ENCODE data around the gene CDC42BPG.

CDC42BPG gene

DNA sequence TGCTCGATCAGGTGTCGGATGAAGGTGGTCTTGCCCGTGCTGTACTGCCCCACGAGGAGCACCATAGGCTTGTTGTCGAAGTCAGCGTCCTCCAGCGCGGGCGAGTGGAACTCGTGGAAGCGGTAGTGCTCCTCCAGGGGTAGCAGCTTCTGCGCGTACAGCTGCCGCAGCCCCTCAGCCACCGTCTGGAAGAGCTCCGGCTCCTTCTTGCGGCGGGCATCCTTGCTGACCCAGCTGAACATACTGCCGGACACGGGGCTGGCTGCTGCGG lies 33.7 kb upstream of the CDC42BPG start:
- peak; percentile 71 for DNase-seq

DNA sequence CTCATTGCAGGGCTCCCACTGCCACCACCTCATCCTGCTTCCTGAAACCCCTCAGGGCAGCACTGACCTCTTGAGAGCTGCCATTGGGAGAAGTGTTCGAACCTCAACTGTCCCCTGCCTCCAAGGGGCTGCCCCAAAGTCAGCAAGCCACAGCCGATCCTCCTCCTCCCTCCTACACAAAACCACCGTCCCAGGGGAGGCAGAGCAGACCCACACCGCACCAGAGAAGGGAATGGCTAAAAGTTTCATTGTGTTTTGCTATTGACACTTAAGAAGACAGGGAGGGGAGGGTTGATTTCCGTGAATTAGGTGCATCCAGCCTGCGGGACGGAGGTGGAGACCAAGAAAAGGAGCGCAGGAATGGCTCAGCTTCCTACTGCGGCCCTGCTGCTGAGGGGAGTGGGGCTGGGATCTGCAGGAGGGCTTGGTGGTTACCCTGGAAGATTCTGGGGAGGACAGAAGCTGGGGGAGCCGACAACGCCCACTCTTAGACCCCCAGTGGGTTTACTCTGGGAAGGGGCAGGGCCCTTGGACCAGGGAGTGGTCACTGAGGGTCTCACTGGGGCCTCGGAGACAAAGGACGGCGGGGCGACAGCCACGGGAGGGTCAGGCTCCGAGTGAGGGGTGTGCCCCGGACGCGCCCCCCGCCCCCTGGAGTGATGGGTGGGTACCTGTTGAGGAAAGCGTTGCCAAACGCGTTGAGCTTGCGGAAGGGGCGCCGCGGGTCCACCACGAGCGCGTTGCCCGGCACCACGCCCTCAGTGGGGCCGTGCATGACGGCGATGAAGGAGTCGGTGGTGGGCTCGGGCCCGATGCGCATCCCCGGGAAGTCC lies 33.2 kb upstream of the CDC42BPG start:
- peak; percentile 61 for DNase-seq

DNA sequence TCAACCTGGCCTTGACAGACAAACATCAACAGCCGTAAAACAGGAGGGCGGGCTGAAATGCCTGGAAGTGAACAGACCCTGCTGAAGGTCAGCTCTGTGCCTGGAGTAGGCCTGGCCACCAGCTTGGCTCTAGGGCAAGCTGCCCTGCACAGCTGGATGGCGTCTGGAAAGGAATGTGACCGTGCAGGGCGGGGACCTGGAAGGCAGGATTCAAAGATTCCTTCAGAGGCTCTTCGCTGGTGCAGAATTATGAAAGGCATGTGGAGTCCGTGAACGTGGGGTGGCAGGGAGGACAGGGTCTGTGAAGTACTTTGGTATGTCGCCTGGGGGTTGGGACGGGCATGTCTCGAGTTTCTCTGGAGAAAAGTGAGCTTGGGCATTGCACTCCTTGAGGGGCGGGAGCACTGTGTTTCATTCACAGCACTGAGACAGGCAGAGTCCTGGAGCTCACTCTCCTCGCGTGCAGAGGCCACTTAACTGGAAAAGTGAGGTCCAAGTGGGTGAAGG lies 32.4 kb upstream of the CDC42BPG start:
- no peak for DNase-seq

DNA sequence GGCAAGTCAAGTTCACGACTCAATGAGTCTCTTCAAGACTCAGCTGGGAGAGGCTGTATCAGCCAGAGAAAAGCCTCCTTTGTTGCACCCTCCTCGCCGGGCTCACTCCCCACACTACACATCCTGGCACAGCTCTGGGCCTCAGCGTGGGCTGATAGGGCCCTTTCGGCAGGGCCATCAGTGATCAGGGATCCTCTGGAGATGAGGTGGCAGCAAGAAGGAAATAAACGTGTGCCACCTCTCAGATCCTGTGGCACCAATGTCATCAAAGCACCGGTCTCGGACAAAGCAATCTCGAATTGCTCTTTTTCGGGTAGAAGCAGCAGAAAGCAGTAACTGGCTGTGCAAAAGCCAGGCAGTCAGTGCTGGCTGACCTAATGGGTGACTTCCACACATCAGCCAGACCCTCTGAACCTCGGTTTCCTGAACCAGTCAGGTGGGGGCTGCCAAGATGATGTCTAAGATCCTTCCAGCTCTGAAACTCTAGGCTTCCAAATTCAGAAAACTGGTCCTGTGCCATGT lies 31.8 kb upstream of the CDC42BPG start:
- no peak for DNase-seq

DNA sequence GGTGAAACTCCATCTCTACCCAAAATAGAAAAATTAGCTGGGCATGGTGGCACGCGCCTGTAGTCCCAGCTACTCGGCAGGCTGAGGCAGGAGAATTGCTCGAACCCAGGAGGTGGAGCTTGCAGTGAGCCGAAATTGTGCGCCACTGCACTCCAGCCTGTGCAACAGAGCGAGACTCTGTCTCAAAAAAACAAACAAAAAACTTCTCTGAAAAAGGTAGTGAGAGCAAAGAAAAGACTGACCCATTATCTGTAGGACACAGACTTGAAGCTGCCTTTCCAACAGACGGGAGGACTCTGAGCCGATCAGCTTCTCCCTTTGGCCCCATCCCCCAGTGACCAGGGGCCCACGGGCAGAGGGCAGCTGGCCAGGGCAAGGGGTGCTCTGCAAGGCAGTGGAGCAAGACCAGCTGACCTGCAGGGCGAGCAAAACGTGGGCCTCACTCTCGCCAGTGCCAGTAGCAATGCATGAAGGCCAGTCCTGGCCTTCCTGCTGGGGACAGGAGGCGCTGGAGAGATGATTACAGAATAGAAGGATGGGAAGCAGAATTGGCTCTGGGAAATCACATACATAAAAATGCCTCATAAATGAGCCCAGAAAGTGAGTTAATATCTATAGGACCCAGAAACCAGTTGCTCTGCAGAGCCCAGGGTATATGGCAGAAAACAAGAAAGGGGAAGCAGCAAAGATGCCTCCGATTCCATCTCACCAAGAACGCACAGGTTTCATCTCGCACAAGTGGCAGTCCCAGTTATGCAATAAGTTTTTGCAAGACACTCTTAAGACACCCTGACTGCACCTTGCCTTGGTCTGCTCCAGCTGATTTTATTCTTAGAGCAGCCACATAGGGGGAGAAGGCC lies 31.1 kb upstream of the CDC42BPG start:
- no peak for DNase-seq

DNA sequence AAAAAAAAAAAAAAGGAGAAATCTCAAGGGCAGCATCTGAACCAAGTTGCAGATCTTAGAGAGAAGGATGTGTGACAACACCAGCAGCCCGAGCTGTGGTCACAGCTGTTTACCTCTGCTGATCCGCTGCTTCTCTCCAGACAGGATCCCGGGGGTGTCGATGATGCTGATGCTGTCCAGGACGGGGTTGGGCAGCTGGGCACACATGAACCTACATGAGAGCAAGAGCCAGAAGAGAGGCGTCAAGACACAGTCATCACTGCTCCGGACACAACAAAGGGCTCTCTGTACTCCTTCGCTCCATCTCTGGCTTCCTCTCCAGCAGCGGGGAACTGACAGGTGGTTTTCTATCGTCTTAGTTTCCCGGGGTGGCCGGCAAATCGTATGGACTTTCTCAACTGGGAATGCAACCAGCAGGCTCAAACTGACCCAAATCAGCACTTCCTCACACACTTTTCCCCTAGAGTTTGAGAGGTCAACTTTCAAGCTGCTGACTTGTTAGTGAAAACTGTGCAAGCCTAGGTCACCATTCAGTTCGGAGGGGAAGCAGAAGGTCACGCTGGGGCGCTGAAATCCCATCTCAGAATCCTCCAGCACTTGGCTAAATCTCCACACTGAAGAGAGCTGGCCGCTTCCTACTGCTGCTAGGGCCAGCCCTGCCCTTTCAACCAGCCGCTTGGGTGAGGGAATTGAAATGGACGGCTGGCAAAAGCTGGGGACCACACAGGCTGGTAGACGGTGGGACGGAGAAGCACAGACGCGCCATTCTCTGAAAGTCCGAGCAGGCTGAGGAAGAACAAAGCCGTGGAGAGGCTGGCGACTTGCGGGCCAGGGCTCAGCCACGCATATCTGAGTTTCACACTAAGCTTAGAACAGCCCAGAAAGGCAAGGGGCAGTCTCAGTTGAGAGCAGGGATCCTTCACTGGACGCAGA lies 30.1 kb upstream of the CDC42BPG start:
- no peak for DNase-seq

DNA sequence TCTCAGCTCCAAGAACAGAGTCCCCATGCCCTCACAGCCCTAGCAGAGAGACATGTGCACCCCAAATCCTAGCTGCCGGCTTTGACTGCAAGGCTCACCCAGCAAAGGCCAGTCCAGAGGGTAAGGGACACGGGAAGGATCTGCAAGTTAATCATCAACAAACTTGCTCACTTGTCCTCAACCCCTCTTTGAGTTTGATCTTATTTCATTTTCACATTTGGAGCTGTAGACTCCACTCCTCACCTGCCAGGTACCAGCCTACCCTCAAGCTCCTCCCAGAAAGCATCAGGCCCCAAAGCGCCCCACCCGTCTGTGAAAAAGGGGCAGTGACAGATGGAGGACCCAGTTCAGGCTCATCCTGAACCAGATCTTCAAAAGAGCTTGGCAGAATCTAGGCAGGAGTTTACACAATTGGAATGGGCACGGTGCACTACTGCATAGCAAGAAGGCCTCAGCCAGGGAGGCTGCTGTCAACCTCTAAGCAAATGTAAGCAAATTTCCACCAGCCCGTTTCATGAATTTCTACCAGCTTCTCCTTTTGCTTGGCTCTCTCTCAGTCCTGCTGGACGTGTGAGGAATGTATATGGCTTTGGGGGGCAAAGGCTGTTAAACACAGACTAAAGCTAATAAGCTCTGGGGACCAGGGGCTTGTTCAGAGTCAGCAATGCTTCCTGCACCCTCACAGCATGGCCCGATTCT lies 28.5 kb upstream of the CDC42BPG start:
- no peak for DNase-seq

DNA sequence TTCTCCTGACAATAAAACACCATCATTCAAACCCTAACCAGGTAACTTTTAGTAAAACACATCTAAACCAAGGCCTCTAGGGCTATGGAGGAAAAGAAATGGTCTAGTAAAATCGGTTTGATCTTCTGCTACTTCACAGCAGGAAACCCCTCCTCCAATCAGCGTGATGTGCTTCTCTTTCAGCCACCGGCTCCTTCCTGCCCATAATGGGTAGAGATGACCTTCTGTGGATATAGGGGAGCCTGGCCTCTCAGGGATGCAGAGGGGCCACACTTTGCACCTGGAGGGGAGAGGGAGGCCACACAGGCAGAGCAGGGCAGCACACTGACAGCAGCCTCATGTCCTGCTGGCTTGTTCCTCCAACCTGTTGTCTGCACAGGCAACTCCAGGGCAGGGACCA lies 27.0 kb upstream of the CDC42BPG start:
- DNase-seq: no peak

DNA sequence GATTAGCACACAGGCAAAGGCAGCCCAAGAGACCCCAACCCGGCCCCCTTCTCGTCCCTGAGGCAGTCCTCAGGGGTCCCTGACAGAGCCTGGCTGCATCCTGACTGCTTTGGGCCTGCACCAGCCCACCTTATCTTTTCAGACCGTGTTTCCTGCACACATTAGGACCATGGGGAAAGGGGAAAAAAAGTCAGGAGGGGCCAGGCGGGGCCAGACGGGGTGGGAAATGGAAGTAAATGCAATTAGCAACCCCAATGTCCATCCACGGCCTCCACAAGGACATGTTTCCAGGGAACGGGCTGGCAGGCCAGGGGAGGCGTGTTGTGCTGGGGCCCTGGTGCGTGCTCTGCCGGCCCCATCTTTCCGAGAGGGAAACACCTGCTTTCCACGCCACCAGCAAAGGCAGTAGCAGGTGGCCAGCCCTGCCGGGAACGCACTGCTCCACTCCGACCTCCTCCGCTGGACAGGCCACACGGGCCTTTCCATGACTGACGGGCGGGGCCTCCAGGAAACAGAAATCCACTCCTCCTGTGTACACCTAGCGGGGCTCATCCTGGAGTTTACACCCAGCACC lies 26.5 kb upstream of the CDC42BPG start:
- DNase-seq: no peak

DNA sequence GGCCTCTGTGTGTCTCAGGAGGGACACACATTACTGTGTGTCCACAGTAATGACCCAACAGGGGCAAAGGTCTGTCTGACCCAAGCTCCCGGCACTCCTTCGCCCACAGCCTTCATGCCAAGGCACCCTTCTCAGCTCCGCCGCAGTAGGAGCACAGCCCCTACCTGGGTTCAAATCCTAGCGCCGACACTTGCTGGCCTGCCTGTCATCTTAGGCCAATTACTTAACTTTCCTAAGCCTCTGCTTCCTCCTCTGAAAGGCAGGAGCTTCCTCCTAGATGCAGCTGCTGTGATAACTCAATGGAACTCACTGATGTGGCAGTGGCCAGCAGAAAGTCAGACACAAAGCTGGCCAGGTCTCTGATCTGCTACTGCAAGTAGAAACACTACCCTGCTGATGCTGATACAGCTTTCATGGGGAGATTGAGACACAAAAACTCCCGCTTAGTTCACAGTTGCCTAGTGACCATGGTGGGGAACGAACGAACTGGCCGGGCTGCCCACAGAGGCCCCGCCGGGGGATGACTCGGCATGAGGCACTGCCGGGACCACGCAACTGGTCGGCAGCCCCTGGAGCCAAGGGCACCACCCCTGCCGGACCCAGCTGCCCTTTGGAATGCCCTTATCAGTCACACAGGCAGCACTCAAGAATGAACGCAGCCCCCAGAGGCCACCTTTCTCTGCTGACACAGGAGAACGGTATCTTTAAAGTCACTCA lies 25.9 kb upstream of the CDC42BPG start:
- DNase-seq: no peak

DNA sequence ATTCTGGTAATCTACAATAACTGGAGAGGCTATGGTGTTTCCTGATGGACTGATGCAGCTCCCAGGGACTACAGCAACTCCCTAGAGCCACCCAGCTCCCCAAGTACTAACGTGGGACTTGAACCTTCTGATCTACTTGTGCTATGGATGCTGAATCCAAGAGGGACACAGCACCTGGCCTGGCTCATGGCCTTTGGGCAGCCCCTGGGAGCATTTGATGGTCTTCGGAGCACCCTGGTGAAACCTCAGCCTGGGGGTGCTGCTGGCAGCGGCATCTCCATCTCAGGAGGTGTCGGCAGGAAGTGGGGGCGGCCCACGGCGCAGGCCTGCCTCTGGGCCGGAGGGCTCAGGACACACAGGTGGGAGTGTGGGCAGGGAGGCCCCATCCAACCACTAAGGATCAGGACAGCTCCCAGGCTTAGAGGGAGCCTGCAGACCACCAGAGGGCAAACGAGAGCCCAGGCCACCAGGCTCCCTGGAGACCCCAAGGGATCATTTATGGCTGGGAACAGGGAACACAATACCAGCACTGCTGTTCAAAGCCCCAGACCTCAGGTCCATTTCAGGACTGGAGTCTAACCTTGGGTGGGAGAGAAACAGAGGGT lies 25.2 kb upstream of the CDC42BPG start:
- DNase-seq: no peak

DNA sequence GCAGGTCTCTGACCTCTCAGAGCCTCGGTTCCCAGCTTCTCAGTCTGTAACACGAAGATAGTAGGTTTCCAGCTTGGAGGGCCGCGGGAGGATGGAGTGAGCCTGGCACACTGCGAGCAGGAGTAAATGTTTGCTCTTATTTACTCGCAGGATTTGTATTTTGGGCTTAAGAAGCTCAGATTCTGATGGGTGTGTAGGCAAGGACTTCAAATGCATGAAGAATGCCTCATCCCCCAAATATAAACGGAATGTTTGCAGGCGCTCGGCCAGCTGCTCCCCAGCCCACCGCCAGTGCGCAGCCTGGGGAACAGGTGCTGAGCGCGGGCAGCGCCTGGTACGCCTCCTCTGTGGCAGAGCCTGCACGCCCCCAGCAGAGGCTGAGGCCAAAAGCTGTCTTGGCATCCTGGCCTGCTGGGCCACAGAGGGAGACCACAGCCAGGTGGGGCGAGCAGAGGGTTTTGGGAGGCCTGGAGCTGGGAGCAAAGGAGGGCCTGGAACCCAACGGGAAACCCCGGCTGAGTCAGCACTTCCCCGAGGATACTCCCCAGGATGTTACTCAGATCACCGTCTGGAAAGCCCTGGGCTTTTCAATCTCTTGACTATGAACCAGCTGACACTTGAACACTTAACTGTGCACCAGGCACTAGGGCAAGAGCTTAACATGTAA lies 24.6 kb upstream of the CDC42BPG start:
- no peak for DNase-seq

DNA sequence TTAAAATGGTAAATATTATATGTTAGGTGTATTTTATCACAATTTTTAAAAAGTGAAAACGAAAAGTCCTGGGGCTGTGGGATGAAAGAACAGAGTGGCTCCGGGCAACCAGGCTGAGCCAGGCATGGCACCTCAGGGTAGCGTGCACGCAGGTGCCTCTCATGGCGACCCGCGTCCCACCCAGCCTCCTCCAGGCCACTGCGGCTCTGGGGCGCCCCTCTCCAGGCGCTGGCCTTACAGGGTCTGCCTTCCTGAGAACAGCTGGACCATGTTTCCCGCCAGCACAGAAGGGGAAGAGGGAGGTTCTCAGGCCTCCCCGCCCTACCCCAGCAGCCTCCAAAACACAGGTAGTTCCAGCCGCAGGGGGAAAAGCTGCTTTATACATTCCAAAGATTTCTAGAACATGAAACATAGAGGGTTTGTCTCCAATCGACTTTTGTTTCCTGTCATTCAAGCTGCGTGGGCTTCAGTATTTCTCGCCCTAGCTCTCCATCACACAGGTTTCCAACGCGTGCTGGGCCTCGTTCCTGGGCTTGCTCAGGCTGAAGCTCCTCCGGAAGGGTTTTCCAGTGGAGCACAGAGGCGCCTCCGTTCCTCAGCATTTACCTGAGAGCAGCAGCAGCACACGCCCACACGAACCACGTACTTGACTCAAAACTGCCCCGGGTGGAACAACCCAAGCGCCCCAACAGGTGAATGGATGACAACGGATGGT lies 23.5 kb upstream of the CDC42BPG start:
- no peak for DNase-seq

DNA sequence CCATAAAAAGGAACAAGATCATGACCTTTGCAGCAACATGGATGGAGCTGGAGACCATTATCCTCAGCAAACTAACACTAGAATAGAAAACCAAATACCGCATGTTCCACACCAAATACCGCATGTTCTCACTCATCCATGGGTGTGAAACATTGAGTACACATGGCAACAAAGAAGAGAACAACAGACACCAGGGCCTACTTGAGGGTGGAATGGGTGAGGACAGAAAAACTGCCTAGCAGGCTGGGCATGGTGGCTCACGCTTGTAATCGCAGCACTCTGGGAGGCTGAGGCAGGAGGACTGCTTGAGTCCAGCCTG lies 21.7 kb upstream of the CDC42BPG start:
- DNase-seq: no peak

DNA sequence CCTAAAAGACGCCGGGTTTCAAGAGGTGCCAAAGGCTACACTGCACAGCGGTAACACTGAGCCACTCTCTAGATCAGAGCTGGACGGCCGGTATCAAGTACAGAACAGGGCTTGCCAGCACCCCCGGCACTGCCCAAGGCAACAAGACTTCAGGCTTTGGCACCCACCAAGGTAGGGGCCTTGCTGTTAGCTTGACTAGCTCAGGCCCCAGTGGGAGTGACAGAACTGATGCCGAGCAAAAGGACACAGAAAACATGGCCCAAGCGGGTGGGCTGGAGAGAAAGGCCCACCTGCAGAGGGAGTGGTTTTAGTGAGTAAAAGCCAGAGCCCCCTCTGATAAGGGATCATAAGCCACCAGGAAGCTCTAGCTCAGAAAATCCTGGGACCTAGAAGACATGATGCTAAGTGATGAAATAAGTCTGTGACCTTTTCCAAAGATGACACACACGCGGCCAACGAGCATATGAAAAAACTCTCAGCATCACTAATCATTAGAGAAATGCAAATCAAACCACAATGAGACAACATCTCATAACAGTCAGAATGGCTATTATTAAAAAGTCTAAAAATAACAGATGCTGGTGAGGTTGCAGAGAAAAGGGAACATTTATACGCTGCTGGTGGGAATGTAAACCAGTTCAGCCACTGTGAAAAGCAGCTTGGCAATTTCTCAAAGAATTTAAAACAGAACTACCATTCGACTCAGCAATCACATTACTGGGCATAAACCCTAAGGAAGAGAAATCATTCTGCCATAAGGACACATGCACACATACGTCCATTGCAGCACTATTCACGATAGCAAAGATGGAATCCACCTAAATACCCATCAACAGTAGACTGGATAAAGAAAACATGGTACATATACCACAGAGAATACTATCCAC lies 21.1 kb upstream of the CDC42BPG start:
- DNase-seq: no peak

DNA sequence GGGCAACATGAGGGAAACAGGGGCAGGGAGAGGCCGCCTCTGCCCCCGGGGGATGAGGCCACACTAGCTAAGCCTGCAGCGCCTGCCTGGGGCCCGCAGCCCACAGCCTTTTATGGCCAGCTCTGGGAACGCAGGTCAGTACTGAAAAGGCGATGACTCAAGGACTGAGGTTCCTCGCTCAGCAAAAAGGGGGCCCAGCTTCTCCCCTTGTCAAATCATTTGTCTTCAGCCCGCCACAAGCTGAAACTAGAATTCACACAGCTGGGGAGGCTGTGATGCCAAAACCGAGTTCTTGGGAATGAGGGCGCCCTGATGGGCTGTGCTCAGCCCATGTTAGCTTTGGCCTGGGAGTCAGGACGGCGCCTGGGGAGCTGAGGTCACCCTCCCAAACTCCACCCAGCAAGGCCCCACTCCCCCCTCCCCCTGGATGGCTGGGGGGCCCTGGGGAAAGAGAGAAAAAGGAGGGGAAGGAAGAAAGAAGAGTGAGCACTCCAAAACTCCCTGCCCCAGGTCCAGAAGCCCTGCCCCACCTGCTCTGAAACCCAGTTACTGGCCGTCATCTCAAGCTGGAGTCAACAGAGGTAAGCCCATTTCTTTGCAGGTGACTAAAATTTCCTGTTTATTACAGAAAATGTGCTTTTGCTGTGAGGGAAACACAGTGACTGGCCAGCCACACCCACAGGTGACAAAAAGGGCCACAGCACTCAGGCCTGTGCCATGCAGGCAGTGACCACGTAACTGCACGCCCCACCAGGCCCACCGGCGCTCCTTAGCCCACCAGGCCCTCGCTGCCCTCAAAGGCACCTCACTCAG lies 20.2 kb upstream of the CDC42BPG start:
- DNase-seq: no peak

DNA sequence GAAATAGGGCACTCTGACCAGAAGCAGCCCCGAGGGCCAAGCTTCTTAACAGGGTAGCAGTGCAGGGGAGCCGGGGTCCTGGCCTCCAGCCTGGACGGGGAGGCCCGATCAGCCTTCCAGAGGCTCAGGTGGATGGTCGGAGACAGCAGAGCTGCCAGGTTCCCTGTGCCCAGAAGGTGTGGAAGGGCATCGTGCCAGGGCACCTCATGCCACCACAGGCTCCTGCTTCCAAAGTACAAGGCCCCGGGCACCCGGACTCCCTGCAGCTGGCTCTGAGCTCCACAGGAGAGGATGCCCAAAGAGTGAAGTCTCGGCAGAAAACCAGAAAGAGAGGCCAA lies 19.7 kb upstream of the CDC42BPG start:
- no peak for DNase-seq
